Measurements from ENCODE around the gene PTGR2. TPM values are rescaled to one million over a fixed set of nuclear protein-coding genes. Genes with fewer than 3 reads are reported as not detected.
"Not testable (repeated sequence)": the region's sequence is repeated elsewhere in the genome, so short reads cannot be mapped to it uniquely, and the experiment has no call there.

PTGR2 gene
- total RNA-seq, 2 donors from 2014 or later: 15.9 to 25.0 TPM

DNA sequence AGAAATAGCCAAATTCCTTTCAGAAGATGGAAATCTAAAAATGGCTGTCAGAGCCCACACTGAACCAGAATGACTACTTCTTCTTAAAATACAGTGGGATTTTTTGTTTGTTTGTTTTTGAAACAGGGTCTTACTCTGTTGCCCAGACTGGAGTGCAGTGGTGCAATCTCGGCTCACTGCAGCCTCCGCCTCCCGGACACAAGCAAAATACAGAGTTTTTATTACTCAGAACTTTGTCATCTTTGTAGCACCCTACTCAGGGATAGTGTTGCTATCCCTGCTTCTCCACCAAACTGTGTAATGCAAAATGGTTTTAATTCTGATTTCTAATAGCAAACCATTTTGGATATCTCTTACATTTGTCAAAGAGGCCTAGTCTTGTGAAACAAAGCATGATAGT, 51.4 kb downstream of the PTGR2 start:
- no peak for DNase-seq (ENCODE audit: low spot score)
- H3K27me3 ChIP-seq: no peaks in the 10 kb centered on the region
- no peak for TF ChIP-seq CTCF (IDR thresholded peaks at IDR 0.05)
- H3K4me3 ChIP-seq: no peak overlapping the region
- H3K27ac ChIP-seq: no peak overlapping the region
- H3K4me1 ChIP-seq: no peaks in the 10 kb centered on the region
- H3K36me3 ChIP-seq: peaks cover 71% of the 10 kb centered on the region
- no peaks in the 10 kb centered on the region for H3K9me3 ChIP-seq

DNA sequence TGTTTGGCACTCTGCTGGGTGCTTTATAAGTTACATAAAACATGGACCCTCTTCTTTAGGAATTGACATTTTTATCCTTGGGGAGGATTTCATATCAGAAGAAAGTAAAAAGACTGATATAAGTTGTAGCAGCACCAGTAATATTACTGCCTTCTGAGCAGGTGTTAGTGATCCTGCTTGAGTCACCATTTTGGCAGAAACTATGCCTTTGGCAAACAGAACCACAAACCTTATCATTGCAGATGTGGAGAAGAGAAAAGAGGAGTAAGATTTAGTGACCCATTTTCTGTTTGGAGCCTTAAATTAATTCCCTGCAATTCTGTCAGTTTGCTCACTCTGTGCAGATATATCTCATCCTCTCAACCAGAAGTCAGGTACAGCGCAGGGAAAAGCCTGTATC, 58.0 kb downstream of the PTGR2 start:
- Histone ChIP-seq H3K27ac (no peak overlapping the region), H3K4me1 (no peaks in the 10 kb centered on the region), H3K4me3 (no peak overlapping the region), H3K27me3 (no peaks in the 10 kb centered on the region), H3K36me3 (peaks cover 71% of the 10 kb centered on the region), H3K9me3 (no peaks in the 10 kb centered on the region)
- no peak for TF ChIP-seq CTCF (IDR thresholded peaks at IDR 0.05)
- no peak for DNase-seq (ENCODE audit: low spot score)

DNA sequence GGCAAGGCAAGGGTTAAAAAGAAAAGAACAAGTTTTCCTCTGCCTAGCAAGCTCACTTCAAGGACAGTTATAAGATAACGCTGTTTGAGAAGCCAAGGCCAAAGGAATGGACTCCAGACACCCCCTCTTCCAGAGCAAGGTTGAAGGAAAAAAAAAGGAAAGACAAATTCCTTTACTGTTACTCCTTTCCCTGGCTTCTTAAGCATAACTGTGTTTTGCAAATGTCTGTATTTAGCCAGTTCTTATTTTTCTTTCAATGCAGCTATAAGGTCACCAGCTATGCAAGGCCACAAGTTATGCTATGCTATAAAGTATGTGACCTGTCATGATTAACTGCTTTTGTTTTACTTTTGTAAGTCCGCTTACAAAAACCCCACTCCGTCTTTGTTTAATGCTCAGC, 61.6 kb downstream of the PTGR2 start:
- H3K36me3 ChIP-seq: peaks cover 45% of the 10 kb centered on the region
- no peak overlapping the region for H3K4me3 ChIP-seq

DNA sequence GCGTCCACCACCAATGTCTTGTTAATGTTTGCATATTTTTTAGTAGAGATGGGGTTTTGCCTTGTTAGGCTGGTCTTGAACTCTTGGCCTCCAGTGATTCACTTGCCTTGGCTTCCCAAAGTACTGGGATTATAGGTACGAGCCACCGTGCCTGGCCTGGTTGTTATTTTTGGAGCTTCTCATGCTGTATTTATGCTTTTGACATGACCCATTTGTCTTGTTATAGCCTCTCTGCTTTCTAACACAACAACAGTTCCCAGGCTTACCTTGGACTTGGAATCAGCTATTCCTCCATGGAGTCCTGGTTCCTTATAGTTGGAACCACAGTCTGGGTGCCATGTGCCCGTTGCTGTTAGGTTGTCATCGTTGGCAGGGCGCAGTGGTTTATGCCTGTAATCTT, 64.7 kb downstream of the PTGR2 start:
- H3K4me1 ChIP-seq: no peaks in the 10 kb centered on the region
- no peak for DNase-seq (ENCODE audit: low spot score)
- TF ChIP-seq CTCF (IDR thresholded peaks at IDR 0.05): no peak
- no peak overlapping the region for H3K27ac ChIP-seq
- peaks cover 36% of the 10 kb centered on the region for H3K36me3 ChIP-seq
- H3K27me3 ChIP-seq: no peaks in the 10 kb centered on the region
- no peaks in the 10 kb centered on the region for H3K9me3 ChIP-seq
- no peak overlapping the region for H3K4me3 ChIP-seq

More for the DNA sequence above, 61.6 kb downstream of the PTGR2 start:
- Histone ChIP-seq H3K4me1 (no peaks in the 10 kb centered on the region), H3K27me3 (no peaks in the 10 kb centered on the region), H3K27ac (no peak overlapping the region), H3K9me3 (no peaks in the 10 kb centered on the region)
- DNase-seq (ENCODE audit: low spot score): no peak
- TF ChIP-seq CTCF (IDR thresholded peaks at IDR 0.05): no peak

GRCh38 chr14:73919457-73919856, 67.8 kb downstream of the PTGR2 start:
- H3K27ac ChIP-seq; H3K4me3 ChIP-seq; H3K4me1 ChIP-seq; DNase-seq (ENCODE audit: low spot score); H3K27me3 ChIP-seq; H3K9me3 ChIP-seq: not testable (repeated sequence)
- peaks cover 55% of the 10 kb centered on the region for H3K36me3 ChIP-seq

- Histone ChIP-seq H3K4me1 (no peaks in the 10 kb centered on the region), H3K36me3 (peaks cover 89% of the 10 kb centered on the region), H3K9me3 (no peaks in the 10 kb centered on the region), H3K27ac (no peak overlapping the region), H3K27me3 (no peaks in the 10 kb centered on the region), H3K4me3 (no peak overlapping the region)
- no peak for TF ChIP-seq CTCF (IDR thresholded peaks at IDR 0.05)
- no peak for DNase-seq (ENCODE audit: low spot score)
Measured at GRCh38 chr14:73924337-73924736, 72.7 kb downstream of the PTGR2 start.

Other genes starting within 250 kb of the PTGR2 start
- gene ACOT6, start 239.3 kb upstream of the PTGR2 start, total RNA-seq: not detected
- gene DNAL1, start 206.8 kb upstream of the PTGR2 start, total RNA-seq: 1 to 10 TPM; 5.7 to 7.8 TPM
- 10 to 100 TPM; 17.1 to 18.3 TPM for gene PNMA1, start 137.4 kb upstream of the PTGR2 start, total RNA-seq
- 10 to 100 TPM; 16.2 to 23.4 TPM for gene ZNF410, start 35.0 kb downstream of the PTGR2 start, total RNA-seq
- 1 to 10 TPM; 2.3 to 3.2 TPM for gene FAM161B, start 98.3 kb downstream of the PTGR2 start, total RNA-seq
- 10 to 100 TPM; 34.2 to 64.9 TPM for gene COQ6, start 98.5 kb downstream of the PTGR2 start, total RNA-seq
- gene ENTPD5, start 167.5 kb downstream of the PTGR2 start, total RNA-seq: 1 to 10 TPM; 4.8 to 5.8 TPM
- 1 to 10 TPM; 3.3 to 5.7 TPM for gene BBOF1, start 167.5 kb downstream of the PTGR2 start, total RNA-seq
- gene ALDH6A1, start 232.6 kb downstream of the PTGR2 start, total RNA-seq: 10 to 100 TPM; 28.8 to 37.2 TPM
- gene LIN52, start 233.1 kb downstream of the PTGR2 start, total RNA-seq: 1 to 10 TPM; 7.1 to 7.4 TPM